Stimulated activated CD8-positive, alpha-beta memory T cell treated with anti-CD3 and anti-CD28 coated beads, Interleukin-7, amount 100 ng/mL, for 48 hours (primary cell): ENCODE results near the gene MCHR1.

Experiments used
- DNase-seq, 2 donors: peaks; one replicate each; pipeline ENCODE4 v3.0.0-alpha.2; 2020; ENCODE audit warnings: low read depth in 1 of 2; ENCODE audit errors: extremely low read depth in 1 of 2

MCHR1 gene

GRCh38 chr22:40723396-40723933 is 44.2 kb downstream of the MCHR1 start:
- DNase-seq, result no peak

GRCh38 chr22:40726514-40726913 is 47.2 kb downstream of the MCHR1 start:
- DNase-seq, result no peak

- DNase-seq, result no peak
Observed at GRCh38 chr22:40727070-40727963, 48.0 kb downstream of the MCHR1 start.

GRCh38 chr22:40727964-40728615 is 48.8 kb downstream of the MCHR1 start:
- DNase-seq, result no peak

GRCh38 chr22:40728731-40729189 is 49.5 kb downstream of the MCHR1 start:
- no peak for DNase-seq

GRCh38 chr22:40729284-40729683 is 50.0 kb downstream of the MCHR1 start:
- no peak for DNase-seq
